Left cardiac atrium (tissue), 4 donors: Measurements from ENCODE around the gene POU5F1. TPM values are rescaled to one million over a fixed set of nuclear protein-coding genes. Genes with fewer than 3 reads are reported as not detected.
"Not testable (repeated sequence)": the region's sequence is repeated elsewhere in the genome, so short reads cannot be mapped to it uniquely, and the experiment has no call there.

ENCODE experiments used
- ATAC-seq, 2 donors: fragments of 200-7000 bp; cut with Tn5 transposase; one replicate each; pipeline ENCODE4 v1.9.1; 2020; ENCODE audit warnings: mild to moderate bottlenecking in 2 of 2, moderate library complexity in 2 of 2
- DNase-seq: peaks from one replicate; pipeline ENCODE4 v3.0.0-alpha.2; 2020
- intact Hi-C, 2 donors: fragments of 100-400 bp; cut with DNase I; formaldehyde crosslinking; loops; one replicate each; pipeline versions ENCODE4 v1.14.1 to v1.15.1; 2022 to 2023
- total RNA-seq, 2 donors: library from RNA; stranded (reverse); fragmentation: NEBNext Ultra II Directional; extraction: Animal tissue kit (Norgen Biotek cat#: 25700); gene quantifications; one replicate each; pipeline ENCODE4 v1.2.1, GENCODE V29; 2021
- donor health status: DM: no; HTN: yes; CAD: no.
- donor health status: DM: no; HTN: yes; CAD: no; lungs with severe emphysema.
- donor health status: DM: yes; HTN: yes; CAD: no.
- donor health status: Dilated cardiomyopathy.

POU5F1 gene
- total RNA-seq, 2 donors from 2014 or later: 0.71 to 0.86 TPM

DNA sequence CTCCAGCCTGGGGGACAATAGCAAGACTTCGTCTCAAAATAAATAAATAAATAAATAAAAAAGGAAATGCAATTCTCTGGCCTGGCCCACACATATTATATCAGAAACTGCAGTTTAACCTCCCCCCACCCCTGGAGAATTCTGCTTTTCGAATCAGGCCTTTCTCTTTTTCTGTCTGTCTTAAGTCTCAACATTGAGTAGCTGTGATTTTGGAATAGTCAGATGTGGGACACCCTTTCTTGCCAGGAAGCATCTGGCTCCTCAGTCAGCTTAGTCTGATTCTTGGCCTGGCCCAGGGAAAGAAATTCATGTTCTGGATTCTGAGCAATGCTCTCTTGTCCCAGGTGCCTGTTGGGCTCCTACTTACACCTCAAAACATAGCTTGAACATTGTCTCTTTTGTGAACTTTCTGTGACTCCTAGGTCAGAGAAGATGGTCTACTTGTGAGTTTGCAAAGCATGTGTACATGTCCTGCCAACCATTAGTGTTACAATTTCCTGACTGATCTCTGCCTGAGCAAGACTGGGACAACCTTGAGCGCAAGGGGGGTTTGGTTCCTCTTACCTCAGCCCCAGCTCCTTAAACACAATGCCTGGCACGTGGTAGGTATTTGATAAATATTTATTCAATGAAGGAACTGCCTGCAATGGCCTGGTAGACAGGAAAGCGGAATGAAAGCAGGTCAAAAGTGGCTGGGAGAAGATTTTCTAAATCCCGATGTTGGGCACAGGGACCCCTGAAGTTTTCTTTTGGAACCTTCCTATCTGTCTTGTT is 23.8 kb upstream of the POU5F1 start:
- ATAC-seq: no peak
- intact Hi-C loops: no loop called here
- DNase-seq: no peak

DNA sequence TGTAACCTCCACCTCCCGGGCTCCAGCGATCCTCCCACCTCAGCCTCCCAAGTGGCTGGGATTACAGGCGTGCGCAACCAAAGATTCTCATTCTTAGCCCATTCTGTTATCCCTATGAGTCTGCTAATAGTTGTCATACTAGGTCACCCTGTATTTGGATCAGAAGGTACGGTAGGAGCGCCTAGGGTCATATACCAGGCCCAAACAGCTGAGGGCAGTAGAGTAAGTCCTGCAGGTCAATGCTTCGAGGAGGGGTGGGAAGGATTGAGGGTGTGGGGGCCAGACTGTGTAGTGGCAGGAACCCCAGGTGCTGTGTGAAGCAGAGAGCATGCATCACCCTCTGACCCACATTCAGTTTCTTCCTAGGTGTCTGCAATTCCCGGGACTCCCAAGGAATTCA is 22.7 kb upstream of the POU5F1 start:
- ATAC-seq (no peak), DNase-seq (no peak)
- intact Hi-C loops: loop anchor here (2.0 kb wide), 2 partner anchors 54 to 56 kb away; partner anchors contain the start of gene PSORS1C2 (in 1 of the 2)

GRCh38 chr6:31192431-31193105 is 22.1 kb upstream of the POU5F1 start:
- intact Hi-C loops: loop anchor here (2.0 kb wide), 2 partner anchors 54 to 56 kb away; partner anchors contain the start of gene PSORS1C2 (in 1 of the 2)
- DNase-seq (peak; percentile 70), ATAC-seq (peak in 1 of 2 donors; percentile 26)

- no peak for ATAC-seq
- intact Hi-C loops: no loop called here
- no peak for DNase-seq
Measured at GRCh38 chr6:31190488-31190887, 20.0 kb upstream of the POU5F1 start.

GRCh38 chr6:31189223-31189622 is 18.7 kb upstream of the POU5F1 start:
- DNase-seq, intact Hi-C loops, ATAC-seq: not testable (repeated sequence)

DNA sequence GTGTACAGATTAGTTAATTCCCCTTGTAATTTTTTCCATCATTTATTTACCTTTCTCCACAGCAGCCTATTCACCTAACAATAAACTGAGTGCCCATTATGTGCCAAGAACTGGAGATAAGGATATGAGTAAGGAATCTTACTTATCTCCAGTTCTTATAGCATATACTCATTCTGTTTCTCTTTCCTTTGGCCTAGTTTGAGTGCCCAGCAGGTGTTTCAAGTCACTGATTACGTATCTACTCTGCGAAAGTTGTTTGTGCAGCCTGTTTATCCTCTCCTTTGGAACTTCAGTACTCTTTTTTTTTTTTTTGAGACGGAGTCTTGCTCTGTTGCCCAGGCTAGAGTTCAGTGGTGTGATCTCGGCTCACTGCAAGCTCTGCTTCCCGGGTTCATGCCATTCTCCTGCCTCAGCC is 17.3 kb upstream of the POU5F1 start:
- intact Hi-C loops: no loop called here
- DNase-seq (no peak), ATAC-seq (peak in 1 of 2 donors; percentile 15)

DNA sequence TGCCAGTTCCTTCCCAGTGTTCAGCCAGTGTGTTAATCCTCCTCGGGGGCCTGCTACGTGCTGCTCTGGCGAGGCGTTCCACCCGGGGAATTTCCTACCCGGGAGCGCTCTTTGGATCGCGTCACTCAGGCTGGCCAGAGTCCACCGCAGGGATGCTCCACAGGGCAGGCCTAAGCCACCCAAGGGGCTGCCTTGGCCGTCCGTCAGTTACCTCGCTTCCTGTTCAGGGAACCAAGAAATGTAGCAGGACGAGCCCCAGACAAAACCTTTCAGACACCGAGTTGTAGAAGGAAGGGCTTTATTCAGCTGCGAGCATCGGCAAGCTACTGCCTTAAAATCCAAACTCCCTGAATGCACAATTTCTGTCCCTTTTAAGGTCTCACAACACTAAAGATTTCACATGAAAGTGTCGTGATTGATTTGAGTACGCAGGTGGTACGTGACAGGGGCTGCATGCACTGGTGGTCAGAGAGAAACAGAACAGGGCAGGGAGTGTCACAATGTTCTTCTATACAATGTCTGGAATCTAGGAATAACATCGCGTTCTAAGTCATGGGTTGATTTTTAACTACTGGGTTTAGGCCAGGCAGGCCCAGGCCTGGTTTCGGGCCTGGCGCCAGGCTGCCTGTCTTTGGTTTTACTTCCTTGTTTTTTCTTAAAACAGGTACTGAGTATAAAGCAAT is 15.7 kb upstream of the POU5F1 start:
- peak; percentile 49 to 83 for ATAC-seq

DNA sequence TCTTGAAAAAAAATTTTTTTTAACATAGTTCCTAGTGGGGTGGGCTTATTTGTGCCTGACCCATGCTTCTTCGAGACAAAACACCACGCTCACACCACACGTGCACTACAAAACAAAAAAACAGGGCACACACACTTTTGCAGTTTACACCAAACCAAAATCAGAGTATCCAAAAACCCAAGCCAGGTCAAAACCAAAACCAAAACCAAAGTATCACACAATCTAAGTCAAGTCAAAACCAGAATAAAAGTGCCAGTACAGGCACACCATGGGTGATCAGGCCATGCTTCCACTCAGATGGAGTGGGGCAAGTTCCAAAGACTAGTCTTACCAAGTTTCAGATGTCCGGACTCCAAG is 15.2 kb upstream of the POU5F1 start:
- ATAC-seq, intact Hi-C loops, DNase-seq: not testable (repeated sequence)

More for the DNA sequence above, 15.7 kb upstream of the POU5F1 start:
- peak; percentile 88 for DNase-seq
- intact Hi-C loops: no loop called here

DNA sequence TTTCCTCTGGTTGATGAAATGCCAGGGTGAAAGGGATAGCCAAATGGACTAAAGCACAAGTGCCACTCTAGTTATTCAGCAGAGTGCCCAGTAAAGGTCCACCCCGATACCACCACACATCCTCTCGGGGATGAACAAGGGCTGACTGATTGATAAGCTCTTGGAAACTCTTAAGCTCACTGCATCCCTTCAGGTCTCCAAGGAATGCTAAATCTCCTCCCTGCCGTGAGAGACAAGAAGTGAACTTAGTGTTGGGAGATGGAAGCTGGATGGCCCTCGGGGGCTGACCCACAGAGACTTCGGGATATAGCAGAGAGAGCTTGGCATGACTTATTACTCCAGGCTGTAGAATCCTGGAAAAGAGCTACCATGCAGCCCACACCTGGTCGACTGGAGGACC is 13.4 kb upstream of the POU5F1 start:
- ATAC-seq, intact Hi-C loops, DNase-seq: not testable (repeated sequence)

DNA sequence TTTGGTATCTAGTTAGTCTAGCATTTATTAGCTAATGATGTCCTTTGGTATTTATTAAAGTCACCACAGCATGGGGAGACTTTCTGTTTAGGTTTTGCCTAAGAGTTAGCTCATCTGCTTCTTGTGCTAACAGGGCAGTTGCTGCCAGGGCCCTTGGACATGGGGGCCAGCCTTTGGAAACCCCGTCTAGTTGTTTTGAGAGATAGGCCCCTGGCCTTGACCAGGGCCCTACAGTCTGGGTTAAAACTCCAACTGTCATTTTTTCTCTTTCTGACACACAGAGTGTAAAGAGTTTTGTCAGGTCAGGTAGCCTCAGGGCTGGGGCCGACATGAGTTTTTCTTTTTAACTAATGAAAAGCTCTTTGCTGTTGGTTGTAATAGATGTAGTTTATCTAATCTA is 12.8 kb upstream of the POU5F1 start:
- intact Hi-C loops, DNase-seq, ATAC-seq: not testable (repeated sequence)

- ATAC-seq: peak; percentile 96 to 99
- intact Hi-C loops: no loop called here
- peak; percentile 80 for DNase-seq
Measured at GRCh38 chr6:31180500-31180899, 10.0 kb upstream of the POU5F1 start.

DNA sequence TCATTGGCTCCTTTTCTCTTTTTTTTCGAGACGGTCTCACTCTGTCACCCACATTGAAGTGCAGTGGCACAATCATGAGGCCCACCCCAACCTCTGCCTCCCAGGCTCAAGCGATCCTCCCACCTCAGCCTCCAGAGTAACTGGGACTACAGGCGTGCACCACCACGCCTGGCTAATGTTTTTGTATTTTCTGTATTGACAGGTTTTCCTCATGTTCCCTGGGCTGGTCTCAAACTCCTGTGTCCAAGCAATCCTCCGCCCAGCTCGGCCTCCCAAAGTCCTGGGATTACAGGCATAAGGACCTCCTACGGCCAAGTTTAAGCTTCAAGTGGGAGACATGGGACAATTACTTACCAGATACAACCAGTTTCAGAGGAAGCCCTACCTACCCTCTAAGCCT is 9.4 kb upstream of the POU5F1 start:
- intact Hi-C loops: no loop called here

DNA sequence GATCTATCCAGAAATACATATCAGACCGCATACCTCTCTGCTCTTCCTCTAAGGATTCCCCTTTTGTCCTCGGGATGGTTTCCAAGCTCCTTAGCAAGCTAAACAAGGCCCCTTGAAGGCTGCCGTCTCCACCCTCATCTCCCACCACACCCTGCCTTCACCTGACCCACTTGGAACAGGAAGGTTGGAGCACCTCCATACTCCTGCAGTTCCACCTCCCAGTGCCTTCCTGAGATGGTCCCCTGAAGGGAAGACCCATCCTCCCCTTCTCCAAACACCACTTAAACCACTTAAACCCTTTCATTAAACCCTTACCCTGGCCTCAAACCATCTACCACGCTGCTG is 8.5 kb upstream of the POU5F1 start:
- DNase-seq: no peak
- intact Hi-C loops: no loop called here
- ATAC-seq: no peak

More for the DNA sequence above, 9.4 kb upstream of the POU5F1 start:
- ATAC-seq: no peak
- no peak for DNase-seq

DNA sequence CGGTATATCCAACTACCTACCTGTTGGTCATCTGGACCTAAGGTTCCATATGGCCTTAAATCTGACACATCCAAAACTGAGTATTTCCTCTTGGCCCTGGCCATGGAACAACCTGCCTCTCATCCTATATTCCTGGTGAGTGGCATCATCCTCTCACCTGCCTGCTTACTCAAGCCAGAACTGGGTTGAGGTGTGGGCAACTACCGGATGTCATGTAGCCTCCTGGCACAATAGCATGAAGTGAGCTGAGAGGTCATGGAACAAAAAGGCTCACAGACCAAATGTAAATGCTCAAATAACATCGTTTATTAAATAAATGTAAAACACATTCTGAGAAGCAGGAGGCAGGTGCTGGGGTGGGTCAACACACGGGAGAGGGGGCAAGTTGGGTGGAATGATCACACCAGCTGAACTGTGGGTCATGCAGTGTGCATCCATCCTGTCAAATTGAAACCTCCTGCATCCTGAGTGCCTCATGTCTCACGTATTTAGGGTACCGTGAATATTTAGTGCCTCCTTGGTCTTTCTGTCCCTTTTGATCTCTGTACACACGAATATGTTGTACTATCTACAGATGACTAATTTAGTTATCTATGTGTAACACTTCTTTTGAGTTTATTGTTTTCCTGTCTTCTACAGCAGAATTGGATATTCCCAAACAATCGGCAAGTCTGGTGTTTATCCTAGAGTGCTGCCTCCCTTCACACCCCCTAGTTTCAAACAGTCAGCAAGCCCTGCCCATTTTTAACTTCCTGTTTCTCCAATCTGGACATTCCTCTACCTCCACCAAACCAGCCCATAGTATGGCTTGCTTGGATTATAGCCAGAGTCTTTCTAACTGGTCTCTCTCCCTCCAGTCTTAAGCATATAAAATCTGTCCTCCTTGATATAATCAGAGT is 7.9 kb upstream of the POU5F1 start:
- ATAC-seq (no peak), DNase-seq (no peak)
- intact Hi-C loops: no loop called here

GRCh38 chr6:31175971-31176370 is 5.5 kb upstream of the POU5F1 start:
- intact Hi-C loops: no loop called here
- no peak for DNase-seq
- peak; percentile 25 to 38 for ATAC-seq

DNA sequence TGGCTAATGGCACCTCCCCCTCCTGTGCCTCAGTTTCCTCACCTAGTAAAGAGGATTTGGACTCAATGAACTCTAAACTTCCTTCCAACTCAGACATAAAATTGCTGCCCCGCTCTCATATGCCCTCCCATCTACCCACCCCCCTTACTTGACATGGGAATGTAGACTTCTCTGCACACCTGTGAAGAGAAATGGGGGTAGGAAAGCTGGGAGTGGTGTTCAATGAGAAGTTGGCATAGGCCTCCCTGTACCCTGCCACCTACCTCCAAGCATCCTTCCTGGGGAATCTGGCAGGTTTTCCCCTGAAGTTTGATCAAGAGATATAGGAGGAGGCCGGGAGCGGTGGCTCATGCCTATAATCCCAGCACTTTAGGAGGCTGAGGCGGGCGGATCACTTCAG is 3.9 kb upstream of the POU5F1 start:
- no peak for DNase-seq
- no peak for ATAC-seq
- intact Hi-C loops: no loop called here

- ATAC-seq (no peak), DNase-seq (no peak)
- intact Hi-C loops: no loop called here
Measured at GRCh38 chr6:31173406-31173805, 2.9 kb upstream of the POU5F1 start.

- no peak for DNase-seq
- intact Hi-C loops: no loop called here
- peak in 1 of 2 donors; percentile 6 for ATAC-seq
Measured at GRCh38 chr6:31172973-31173384, 2.5 kb upstream of the POU5F1 start.
